K562 (cell line): ENCODE results near the gene ANKRD44. TPM values are rescaled to one million over a fixed set of nuclear protein-coding genes. Genes with fewer than 3 reads are reported as not detected.

Source experiments
- ATAC-seq: fragments of 200-7000 bp; cut with Tn5 transposase; 3 replicates; pipeline ENCODE4 v1.9.1; 2020; ENCODE audit warnings: moderate library complexity
- BruUV-seq: library from RNA; stranded (reverse); fragments of 400-500 nt; replicated peaks from 2 replicates; lab custom pipeline; 2021; lab: Mats Ljungman, UMichigan
- CTCF ChIA-PET: fragments of 300-600 bp; formaldehyde crosslinking; extraction: SDS; loops from one replicate; lab custom pipeline; 2021; ENCODE audit warnings: low intra/inter-chr PET ratio; lab: Yijun Ruan, JAX
- POLR2A ChIA-PET: fragments of 300-600, 350-650 bp; sonication (Branson Sonifier 250); formaldehyde crosslinking; extraction: SDS; loops from one replicate; lab custom pipeline; 2021; ENCODE audit warnings: antibody characterized with exemption, inconsistent platforms; lab: Yijun Ruan, JAX
- DNase-seq, 4 experiments: peaks; one replicate each; pipeline versions ENCODE4 v3.0.0 to v3.0.0-alpha.2; 2011 to 2018; ENCODE audit warnings: low spot score in 3 of 4, mixed read lengths in 3 of 4; ENCODE audit errors: extremely low read depth in 1 of 4
- FAIRE-seq: peaks from 2 replicates; lab custom pipeline; 2011; peaks lifted over from hg19 to GRCh38; lab: Jason Lieb, UNC
- H2AFZ ChIP-seq: 2 replicates; pipeline ENCODE4 v1.6.0; 2011; ENCODE audit warnings: low read depth, low read length, control low read depth, inconsistent platforms
- H3K27ac ChIP-seq: fragments of 200-600 bp; 3 replicates; pipeline ENCODE4 v1.8.0; 2011; ENCODE audit warnings: low read depth, mild to moderate bottlenecking, control low read depth, inconsistent platforms, low read length, moderate library complexity, mixed read lengths; ENCODE audit errors: extremely low read depth
- H3K27me3 ChIP-seq, 2 experiments: fragments of 300-600 bp in 1 of 2; 2 replicates in 1 of 2; 3 replicates in 1 of 2; pipeline versions ENCODE4 v1.6.0 to v1.8.0; 2011; ENCODE audit warnings: inconsistent platforms in 2 of 2, low read length in 2 of 2, mild to moderate bottlenecking in 1 of 2, mixed read lengths in 1 of 2, moderate library complexity in 1 of 2; ENCODE audit not compliant: control insufficient read depth in 2 of 2, insufficient read depth in 2 of 2
- H3K36me3 ChIP-seq: fragments of 300-600 bp; 3 replicates; pipeline ENCODE4 v1.8.0; 2011; ENCODE audit warnings: mild to moderate bottlenecking, low read length, inconsistent platforms; ENCODE audit not compliant: control insufficient read depth, insufficient read depth
- H3K4me1 ChIP-seq, 2 experiments: fragments of 200-600 bp in 1 of 2; replicated peaks in 1 of 2; 2 replicates in 1 of 2; 3 replicates in 1 of 2; pipeline versions ENCODE4 v1.5.1 to v1.8.0; 2011; ENCODE audit warnings: inconsistent platforms in 2 of 2, low read length in 2 of 2, mild to moderate bottlenecking in 1 of 2, mixed read lengths in 1 of 2, moderate library complexity in 1 of 2; ENCODE audit not compliant: control insufficient read depth in 2 of 2, insufficient read depth in 2 of 2
- H3K4me2 ChIP-seq: 2 replicates; pipeline ENCODE4 v1.6.1; 2011; ENCODE audit warnings: low read length, control low read depth, inconsistent platforms, mixed read lengths; ENCODE audit not compliant: insufficient read depth
- H3K4me3 ChIP-seq: fragments of 200-600 bp; sonication (generic), shearing (Covaris generic); 2 replicates; pipeline ENCODE4 v1.5.1; 2016; ENCODE audit warnings: control low read depth, inconsistent platforms
- H3K79me2 ChIP-seq: fragments of 200-600 bp; 3 replicates; pipeline ENCODE4 v1.8.0; 2011; ENCODE audit warnings: low read length, inconsistent platforms; ENCODE audit not compliant: control insufficient read depth, insufficient read depth
- H3K9ac ChIP-seq, 2 experiments: 2 replicates each; pipeline versions ENCODE4 v1.6.0 to v1.6.1; 2011; ENCODE audit warnings: low read depth in 2 of 2, low read length in 2 of 2, control low read depth in 1 of 2, inconsistent platforms in 1 of 2, mild to moderate bottlenecking in 1 of 2, mixed read lengths in 1 of 2; ENCODE audit not compliant: insufficient read depth in 1 of 2
- H3K9me1 ChIP-seq: one replicate; pipeline ENCODE4 v1.6.0; 2011; ENCODE audit warnings: inconsistent platforms, mild to moderate bottlenecking, low read length, moderate library complexity; ENCODE audit not compliant: control insufficient read depth, insufficient read depth
- H3K9me3 ChIP-seq: replicated peaks from 2 replicates; pipeline ENCODE4 v1.5.1; 2011; ENCODE audit warnings: low read depth, low read length, inconsistent platforms; ENCODE audit not compliant: control insufficient read depth, insufficient read depth
- H4K20me1 ChIP-seq: replicated peaks from 2 replicates; pipeline ENCODE4 v1.6.1; 2011; ENCODE audit warnings: low read length, inconsistent platforms, mixed read lengths; ENCODE audit not compliant: control insufficient read depth, insufficient read depth
- ATF3 ChIP-seq, 2 experiments: fragments of 450-650 bp in 1 of 2; sonication (generic) in 1 of 2; formaldehyde crosslinking in 1 of 2; IDR thresholded peaks in 1 of 2; conservative IDR thresholded peaks in 1 of 2; 2 replicates each; pipeline versions ENCODE4 v1.6.1 to v1.8.1; 2016 to 2023; ENCODE audit warnings: mild to moderate bottlenecking in 2 of 2, moderate library complexity in 2 of 2, inconsistent platforms in 1 of 2, missing genetic modification reagents in 1 of 2
- FOXM1 ChIP-seq, 2 experiments: fragments of 450-650 bp in 1 of 2; sonication (generic) in 1 of 2; formaldehyde crosslinking in 1 of 2; IDR thresholded peaks; 2 replicates each; pipeline versions ENCODE4 v1.6.1 to v1.9.0; 2017 to 2022; ENCODE audit warnings: low read depth in 2 of 2, mild to moderate bottlenecking in 2 of 2, missing genetic modification reagents in 1 of 2, moderate library complexity in 1 of 2
- HMGXB4 ChIP-seq: sonication (generic); formaldehyde crosslinking; IDR thresholded peaks from 2 replicates; pipeline ENCODE4 v1.8.1; 2023; ENCODE audit warnings: mild to moderate bottlenecking, missing genetic modification reagents
- NFE2 ChIP-seq: IDR thresholded peaks from 2 replicates; pipeline ENCODE4 v1.6.1; 2014; ENCODE audit warnings: antibody characterized with exemption, low read depth
- WGBS: fragments of 100-300 bp; shearing (Covaris generic); methylation state at CpG from one replicate; pipeline ENCODE4 v1.1.6; 2016; ENCODE audit warnings: low coverage, mixed read lengths; ENCODE audit not compliant: insufficient coverage; ENCODE audit errors: missing lambda C conversion rate; 5-methylcytosine and 5-hydroxymethylcytosine counted together
- in situ Hi-C: fragments of 300-500 bp; cut with MboI; formaldehyde crosslinking; loops from 4 replicates; pipeline ENCODE4 v1.15.0; 2018; ENCODE audit warnings: inconsistent platforms, mixed read lengths
- intact Hi-C: fragments of 100-400 bp; cut with micrococcal nuclease; formaldehyde crosslinking; loops from 2 replicates; pipeline ENCODE4 v1.14.2; 2022
- polyA plus RNA-seq, 8 experiments: library from polyadenylated mRNA; depleted of rRNA in 4 of 8; stranded (reverse) in 5 of 8; unstranded in 3 of 8; fragments of >200 nt; fragmentation: Nextera tagmentation in 2 of 8; fragmentation: Illumina TruSeq in 1 of 8; extraction: Ambion mirVana in 2 of 8; extraction: Trizol in 1 of 8; gene quantifications; 2 replicates each; pipeline versions ENCODE4 v1.2.1 to v1.2.3, GENCODE V29; 2011 to 2014; ENCODE audit warnings: inconsistent platforms in 1 of 8, missing spikeins in 1 of 8
- total RNA-seq, 7 experiments: library from RNA; depleted of rRNA in 6 of 7; stranded (reverse); fragments of >200 nt in 6 of 7; fragmentation: Illumina TruSeq in 2 of 7; extraction: Trizol in 2 of 7; gene quantifications; 2 replicates each; pipeline versions ENCODE4 v1.2.1 to v1.2.3, GENCODE V29; 2011 to 2021; ENCODE audit warnings: low replicate concordance in 1 of 7

The ANKRD44 gene
- total and polyA plus RNA-seq, 9 of the 15 experiments (the other 6 are each of a cell fraction or from before 2014, with no cell fraction given) = 0.03 to 0.64 (median 0.07) TPM; not detected in 3

DNA sequence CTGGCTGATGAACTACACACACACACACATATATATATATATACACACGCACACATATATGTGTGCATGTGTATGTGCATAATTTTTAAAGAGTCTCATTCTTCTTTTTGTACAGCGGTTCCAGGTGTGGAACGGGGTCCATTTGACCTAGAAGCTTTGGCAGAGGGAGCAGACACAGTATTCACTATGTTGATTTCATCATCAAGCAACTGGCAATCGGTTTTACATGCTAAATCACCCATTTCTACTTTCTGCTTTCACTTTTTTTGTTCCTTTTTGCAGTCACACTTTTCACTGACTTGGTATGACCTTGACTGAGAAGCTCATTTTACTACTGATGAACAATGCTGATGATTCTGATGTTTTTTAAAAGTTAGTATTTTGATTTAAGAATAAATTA is 321.1 kb downstream of the ANKRD44 start:
- no TSS peak for BruUV-seq

More for the DNA sequence above, 321.1 kb downstream of the ANKRD44 start:
- no peak overlapping the region for H3K27ac ChIP-seq
- no peak for FAIRE-seq
- no peaks in the 10 kb centered on the region for H3K36me3 ChIP-seq
- no peak for TF ChIP-seq NFE2
- TF ChIP-seq HMGXB4 (CRISPR knock-in tag) = no peak
- no peak for TF ChIP-seq FOXM1 (IDR thresholded peaks at IDR 0.05; ENCODE audit: low read depth)
- no peak for TF ChIP-seq FOXM1 (CRISPR knock-in tag; IDR thresholded peaks at IDR 0.05; ENCODE audit: low read depth)
- 0 out of 2 replicates have a peak, but pooled peaks have one; percentile 22 for TF ChIP-seq ATF3 (IDR thresholded peaks at IDR 0.05)
- TF ChIP-seq ATF3 (CRISPR knock-in tag; conservative IDR thresholded peaks at IDR 0.05) = no peak
- intact Hi-C loops = no loop called here
- H3K9ac ChIP-seq = no peak overlapping the region
- H3K4me2 ChIP-seq = no peak overlapping the region
- no peaks in the 10 kb centered on the region for H3K9me1 ChIP-seq
- no peaks in the 10 kb centered on the region for H3K9me3 ChIP-seq
- no peaks in the 10 kb centered on the region for H3K79me2 ChIP-seq
- no peak for ATAC-seq
- H2AFZ ChIP-seq = no peak overlapping the region
- WGBS = 0% methylated on average over 4 of the region's 4 CpGs
- no peak overlapping the region for H3K4me3 ChIP-seq
- H3K27me3 ChIP-seq = no peaks in the 10 kb centered on the region
- in situ Hi-C loops = no loop called here
- POLR2A ChIA-PET = no interaction called here
- CTCF ChIA-PET = no interaction called here
- H4K20me1 ChIP-seq = no peaks in the 10 kb centered on the region
- no peaks in the 10 kb centered on the region for H3K4me1 ChIP-seq
- DNase-seq = no peak
